Upper lobe of left lung (tissue), 6 donors: ENCODE measurements around the gene TMF1. TPM values are rescaled to one million over a fixed set of nuclear protein-coding genes. Genes with fewer than 3 reads are reported as not detected.

Source experiments
- ATAC-seq, 2 donors: fragments of 200-7000 bp; cut with Tn5 transposase; one replicate each; pipeline ENCODE4 v1.9.1; 2022; ENCODE audit warnings: mild to moderate bottlenecking in 2 of 2, moderate library complexity in 2 of 2; ENCODE audit not compliant: low FRiP score in 2 of 2
- DNase-seq, 2 donors: peaks; one replicate each; pipeline ENCODE4 v3.0.0-alpha.2; 2019 to 2020
- H3K27ac ChIP-seq, 4 donors: fragments of 200-600 bp; sonication (generic); one replicate each; pipeline ENCODE4 v1.5.1; 2016 to 2019
- H3K27me3 ChIP-seq, 4 donors: fragments of 200-600 bp; sonication (generic); one replicate each; pipeline ENCODE4 v1.5.1; 2017 to 2019
- H3K36me3 ChIP-seq, 4 donors: fragments of 200-600 bp; sonication (generic); one replicate each; pipeline ENCODE4 v1.5.1; 2016 to 2019
- H3K4me1 ChIP-seq, 4 donors: fragments of 200-600 bp; sonication (generic); one replicate each; pipeline ENCODE4 v1.5.1; 2018 to 2019
- H3K4me3 ChIP-seq, 4 donors: fragments of 200-600 bp; sonication (generic); one replicate each; pipeline ENCODE4 v1.5.1; 2017 to 2019; ENCODE audit warnings: mild to moderate bottlenecking in 2 of 4, moderate library complexity in 1 of 4
- H3K9me3 ChIP-seq, 4 donors: fragments of 200-600 bp; sonication (generic); one replicate each; pipeline ENCODE4 v1.5.1; 2018 to 2019
- CTCF ChIP-seq, 6 experiments: fragments of 450-650 bp in 4 of 6; fragments of 200-600 bp in 2 of 6; sonication (generic) in 2 of 6; IDR thresholded peaks; one replicate each; pipeline ENCODE4 v1.5.1; 2016 to 2019; ENCODE audit warnings: antibody characterized with exemption in 6 of 6
- EP300 ChIP-seq, 4 donors: sonication (generic); formaldehyde crosslinking; IDR thresholded peaks; one replicate each; pipeline ENCODE4 v1.5.1; 2017; ENCODE audit warnings: antibody characterized with exemption in 4 of 4, control low read depth in 2 of 4
- POLR2A ChIP-seq, 4 donors: fragments of 450-650 bp; IDR thresholded peaks; one replicate each; pipeline ENCODE4 v1.5.1; 2016 to 2017; ENCODE audit warnings: antibody characterized with exemption in 4 of 4, mild to moderate bottlenecking in 2 of 4
- POLR2AphosphoS5 ChIP-seq, 2 donors: sonication (generic); formaldehyde crosslinking; IDR thresholded peaks; one replicate each; pipeline ENCODE4 v1.5.1; 2017; ENCODE audit warnings: antibody characterized with exemption in 2 of 2
- WGBS, 2 donors: methylation state at CpG; one replicate each; pipeline ENCODE4 v1.1.5; 2017 to 2018; 5-methylcytosine and 5-hydroxymethylcytosine counted together
- total RNA-seq, 6 donors: library from RNA; depleted of rRNA in 4 of 6; stranded (reverse); fragments of >200 nt in 4 of 6; gene quantifications; one replicate each; pipeline versions ENCODE4 v1.1.0 to v1.2.1, GENCODE V29; 2016 to 2021
- donor health status: DM: no; HTN: no; CAD: no; lungs with moderate emphysema.
- donor health status: DM: no; HTN: yes; CAD: no; lungs with severe emphysema.

Gene TMF1
- total RNA-seq, 6 donors from 2014 or later: 30.2 to 212 (median 53.0) TPM

- DNase-seq (no peak), ATAC-seq (no peak)
- no peak for TF ChIP-seq CTCF (IDR thresholded peaks at IDR 0.05)
- TF ChIP-seq EP300 (IDR thresholded peaks at IDR 0.05): no peak
- TF ChIP-seq POLR2AphosphoS5 (IDR thresholded peaks at IDR 0.05): no peak
- TF ChIP-seq POLR2A (IDR thresholded peaks at IDR 0.05): no peak
- H3K27me3 ChIP-seq: no peaks in the 10 kb centered on the region
- no peaks in the 10 kb centered on the region for H3K9me3 ChIP-seq
- peaks cover 7 to 65% (median 19%) of the 10 kb centered on the region in 4 donors for H3K36me3 ChIP-seq
- peaks cover 16 to 38% (median 22%) of the 10 kb centered on the region in 4 donors for H3K4me1 ChIP-seq
- 48 to 58% methylated on average over 2 of the region's 2 CpGs for WGBS, 2 donors
- no peak overlapping the region for H3K4me3 ChIP-seq
- peak overlapping the region; percentile 45 to 100 (median 78) for H3K27ac ChIP-seq
These were observed 43.2 kb downstream of the TMF1 start for GRCh38 chr3:69008980-69009379.

GRCh38 chr3:69005791-69006482 is 46.2 kb downstream of the TMF1 start:
- H3K36me3 ChIP-seq: peaks cover 7 to 94% (median 34%) of the 10 kb centered on the region in 4 donors
- H3K27me3 ChIP-seq: no peaks in the 10 kb centered on the region
- no peak for TF ChIP-seq POLR2A (IDR thresholded peaks at IDR 0.05)
- no peak for TF ChIP-seq CTCF (IDR thresholded peaks at IDR 0.05)
- TF ChIP-seq POLR2AphosphoS5 (IDR thresholded peaks at IDR 0.05): no peak
- TF ChIP-seq EP300 (IDR thresholded peaks at IDR 0.05): no peak
- H3K4me1 ChIP-seq: peaks cover 5 to 29% (median 20%) of the 10 kb centered on the region in 4 donors
- ATAC-seq (no peak), DNase-seq (no peak)
- H3K4me3 ChIP-seq: no peak overlapping the region
- 82% methylated on average over 5 of the region's 5 CpGs for WGBS, 2 donors
- no peak overlapping the region for H3K27ac ChIP-seq
- no peaks in the 10 kb centered on the region for H3K9me3 ChIP-seq

GRCh38 chr3:69005071-69005790 is 46.9 kb downstream of the TMF1 start:
- no peak overlapping the region for H3K4me3 ChIP-seq
- H3K4me1 ChIP-seq: peaks cover 0 to 22% (median 16%) of the 10 kb centered on the region in 4 donors
- H3K27me3 ChIP-seq: no peaks in the 10 kb centered on the region
- H3K27ac ChIP-seq: peak overlapping the region in 1 of 4 donors; percentile 42
- no peak for TF ChIP-seq POLR2A (IDR thresholded peaks at IDR 0.05)
- no peak for TF ChIP-seq CTCF (IDR thresholded peaks at IDR 0.05)
- TF ChIP-seq POLR2AphosphoS5 (IDR thresholded peaks at IDR 0.05): no peak
- WGBS, 2 donors: 72 to 79% methylated on average over 6 of the region's 6 CpGs
- DNase-seq (no peak), ATAC-seq (no peak)
- no peaks in the 10 kb centered on the region for H3K9me3 ChIP-seq
- peaks cover 7 to 96% (median 35%) of the 10 kb centered on the region in 4 donors for H3K36me3 ChIP-seq

- Histone ChIP-seq H3K36me3 (peaks cover 7 to 98% (median 35%) of the 10 kb centered on the region in 4 donors), H3K4me3 (no peak overlapping the region), H3K9me3 (no peaks in the 10 kb centered on the region), H3K27ac (no peak overlapping the region), H3K4me1 (peaks cover 0 to 16% (median 12%) of the 10 kb centered on the region in 4 donors), H3K27me3 (no peaks in the 10 kb centered on the region)
- DNase-seq (no peak), ATAC-seq (no peak)
- WGBS, 2 donors: 77 to 86% methylated on average over 9 of the region's 9 CpGs
- TF ChIP-seq POLR2A (IDR thresholded peaks at IDR 0.05): no peak
- no peak for TF ChIP-seq POLR2AphosphoS5 (IDR thresholded peaks at IDR 0.05)
- TF ChIP-seq EP300 (IDR thresholded peaks at IDR 0.05): no peak
- TF ChIP-seq CTCF (IDR thresholded peaks at IDR 0.05): no peak
These were observed 48.0 kb downstream of the TMF1 start for GRCh38 chr3:69004138-69004537.
